ENCODE data around the gene BYSL.

GRCh38 chr6:41887331-41887751 is 34.0 kb upstream of the BYSL start:
- TF ChIP-seq CTCF (IDR thresholded peaks at IDR 0.05) (no peak), POLR2A (IDR thresholded peaks at IDR 0.05) (no peak)
